Hindlimb muscle (tissue), 1 donor: ENCODE data around the gene SLC38A10. TPM values are rescaled to one million over a fixed set of nuclear protein-coding genes. Genes with fewer than 3 reads are reported as not detected.

ENCODE experiments used
- DNase-seq: peaks from one replicate; pipeline ENCODE4 v3.0.0-alpha.2; 2013
- polyA plus RNA-seq: library from polyadenylated mRNA; unstranded; fragments of 120-200 nt; gene quantifications from one replicate; pipeline ENCODE4 v1.2.1, GENCODE V29; 2013; ENCODE audit not compliant: insufficient read length

The SLC38A10 gene
- polyA plus RNA-seq, 1 donor, result 53.2 TPM

DNA sequence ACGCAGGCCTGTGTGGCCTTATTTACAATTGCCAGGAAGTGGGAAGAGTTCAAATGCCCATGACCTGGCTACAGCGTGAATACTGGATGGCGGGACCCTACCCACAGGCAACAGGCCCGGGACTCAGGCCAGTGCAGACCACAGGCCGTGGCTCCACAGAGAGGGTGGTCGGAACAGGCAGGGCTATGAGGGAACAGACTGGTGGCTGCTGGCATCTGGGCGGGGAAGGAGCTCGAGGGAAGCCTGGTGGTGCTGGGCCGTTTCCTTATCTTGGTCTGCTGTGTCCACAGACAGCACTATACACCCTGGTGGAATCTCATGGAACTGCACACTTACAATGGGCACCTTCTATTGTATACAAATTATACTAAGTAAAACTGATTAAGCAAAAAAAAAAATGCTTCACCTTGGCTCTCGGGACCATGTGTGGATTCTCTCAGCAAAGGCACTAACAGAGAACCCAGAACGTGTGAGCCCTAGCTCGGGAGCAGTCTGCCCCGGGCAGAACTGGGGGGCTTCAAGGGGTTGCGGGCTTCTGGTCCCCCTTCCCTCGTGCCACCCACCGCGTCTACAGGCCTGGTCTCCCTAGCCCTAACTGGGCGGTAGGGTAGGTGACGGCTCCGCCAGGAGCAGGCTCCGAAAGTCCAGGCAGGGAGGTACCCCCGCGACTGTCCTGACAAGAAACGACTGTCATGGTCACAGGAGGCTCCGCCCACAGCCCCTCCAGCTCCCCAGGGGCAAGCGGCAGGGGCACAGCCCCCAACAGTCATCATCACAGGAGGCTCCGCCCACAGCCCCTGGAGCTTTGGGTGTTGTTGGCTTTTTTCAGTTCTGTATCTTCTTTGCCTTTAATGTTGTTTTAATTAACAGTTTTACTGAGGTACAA, 94.2 kb downstream of the SLC38A10 start:
- DNase-seq, result peak; percentile 60

- DNase-seq, result no peak
Observed at GRCh38 chr17:81200201-81200600, 94.9 kb downstream of the SLC38A10 start.

- DNase-seq, result no peak
Observed at GRCh38 chr17:81199482-81199830, 95.7 kb downstream of the SLC38A10 start.

DNA sequence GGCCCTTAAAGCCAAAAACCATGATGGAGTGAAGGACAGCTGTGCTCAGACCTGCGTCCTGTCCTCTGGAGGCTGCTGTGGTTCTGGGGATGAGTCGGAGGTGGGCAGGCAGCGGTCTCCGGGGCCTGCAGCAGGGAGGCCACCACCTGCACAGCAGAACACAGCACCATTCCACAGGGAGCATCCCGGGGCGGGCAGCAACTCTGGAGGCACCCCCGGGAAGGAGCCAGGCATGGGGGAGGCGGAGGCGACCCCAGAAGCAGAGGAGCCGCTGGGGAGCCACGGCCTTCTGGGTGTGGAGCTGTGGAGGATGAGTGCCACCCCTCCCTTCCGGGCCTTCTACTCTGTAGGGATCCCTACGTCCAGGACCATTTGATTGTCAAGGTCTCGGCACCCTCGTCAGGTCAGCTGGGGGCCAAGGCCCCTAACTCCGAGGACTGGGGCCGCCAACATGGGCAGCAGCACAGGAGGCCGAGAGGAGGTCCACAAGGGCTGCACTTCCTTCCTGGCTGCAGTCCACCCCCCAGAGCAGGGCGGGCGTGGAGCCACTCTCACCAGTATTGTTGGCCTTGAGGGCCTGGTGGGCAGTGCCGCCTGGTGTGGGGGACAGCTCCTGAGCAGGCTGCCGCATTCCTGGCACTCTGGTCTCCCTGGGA, 96.2 kb downstream of the SLC38A10 start:
- no peak for DNase-seq

DNA sequence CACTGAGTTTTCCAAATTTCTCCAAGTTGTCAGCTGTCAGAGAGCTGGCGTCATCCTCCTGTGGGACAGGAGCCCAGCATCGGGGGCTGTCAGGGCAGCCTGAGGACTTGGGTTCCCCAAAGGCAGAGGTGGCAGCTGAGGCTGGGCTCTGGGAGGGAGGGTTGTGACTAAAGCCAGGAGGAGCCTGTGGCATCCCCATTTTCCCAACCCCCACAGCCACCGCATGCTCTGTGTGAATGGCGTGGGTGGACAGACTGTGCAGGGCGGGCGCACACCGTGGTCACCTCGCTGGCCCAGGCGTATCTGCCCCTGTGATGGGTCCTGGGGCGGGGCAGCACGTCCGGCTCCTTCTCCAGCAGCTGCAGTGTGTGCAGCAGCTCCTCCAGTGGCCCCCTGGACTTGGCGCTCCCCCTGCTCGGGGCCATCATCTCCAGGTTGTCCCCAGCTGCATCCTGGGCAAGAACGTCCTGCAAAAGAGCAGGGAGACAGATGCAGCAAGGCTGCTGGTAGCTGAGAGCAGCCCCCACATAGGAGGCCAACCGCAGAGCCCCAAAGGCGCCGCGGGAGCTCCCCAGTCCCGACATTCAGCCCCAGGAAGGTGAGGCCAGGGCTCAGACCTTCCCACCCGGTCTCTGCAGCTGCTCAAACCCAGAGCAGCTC, 97.1 kb downstream of the SLC38A10 start:
- no peak for DNase-seq

DNA sequence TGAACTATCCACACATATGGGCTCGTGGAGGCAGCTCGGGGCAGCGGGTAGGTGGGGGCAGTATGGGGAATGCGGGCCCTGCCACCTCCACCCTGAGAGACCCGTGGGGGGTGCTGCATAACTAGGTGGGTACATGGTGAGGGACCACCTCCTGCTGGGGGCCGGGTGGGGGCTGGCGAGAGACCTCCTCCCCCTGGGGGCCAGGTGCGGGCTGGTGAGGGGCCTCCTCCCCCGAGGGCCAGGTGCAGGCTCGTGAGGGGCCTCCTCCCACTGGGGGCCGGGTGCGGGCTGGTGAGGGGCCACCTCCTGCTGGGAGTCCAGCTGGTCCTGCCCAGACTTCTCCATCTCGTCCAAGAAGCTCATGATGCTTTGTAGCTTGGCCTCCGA, 97.7 kb downstream of the SLC38A10 start:
- no peak for DNase-seq

- no peak for DNase-seq
Observed at GRCh38 chr17:81196505-81197408, 98.3 kb downstream of the SLC38A10 start.

DNA sequence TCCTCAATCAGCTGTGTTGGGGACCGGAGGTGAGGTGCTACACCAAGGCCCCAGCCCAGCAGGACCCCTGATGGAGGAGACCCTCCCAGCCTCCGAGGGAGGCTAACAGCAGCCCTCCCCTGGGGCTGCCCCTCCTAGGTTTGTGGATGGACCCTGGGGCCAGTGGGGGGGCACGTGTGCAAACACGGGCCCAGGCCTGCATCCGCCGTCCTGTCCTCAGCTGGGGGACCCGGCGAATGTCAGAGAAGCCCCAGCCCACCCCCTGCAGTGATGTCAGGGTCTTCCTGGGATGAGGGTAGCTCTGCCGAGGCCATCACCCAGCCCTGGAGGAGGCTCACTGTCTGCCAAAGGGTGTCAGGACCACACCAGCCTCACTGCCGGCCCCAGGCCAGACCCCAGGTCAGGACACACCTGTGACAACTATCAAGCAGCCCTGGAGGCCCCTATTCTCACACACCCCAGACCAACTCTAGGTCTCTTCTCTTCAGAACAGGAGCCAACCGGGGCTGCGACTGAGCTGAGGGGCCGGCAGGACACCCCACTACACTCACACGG, 99.1 kb downstream of the SLC38A10 start:
- no peak for DNase-seq

Other genes with a start within 250 kb of the SLC38A10 start
- 3.0 TPM for gene PVALEF, start 129.8 kb downstream of the SLC38A10 start, polyA plus RNA-seq
- 11.3 TPM for gene AATK, start 129.1 kb downstream of the SLC38A10 start, polyA plus RNA-seq
- 15.4 TPM for gene CEP131, start 72.3 kb downstream of the SLC38A10 start, polyA plus RNA-seq
- 17.8 TPM for gene TEPSIN, start 56.3 kb downstream of the SLC38A10 start, polyA plus RNA-seq
- 48.8 TPM for gene NDUFAF8, start 56.0 kb downstream of the SLC38A10 start, polyA plus RNA-seq
- 17.9 TPM for gene BAHCC1, start 100.2 kb upstream of the SLC38A10 start, polyA plus RNA-seq
- 1,339 TPM for gene ACTG1, start 217.5 kb upstream of the SLC38A10 start, polyA plus RNA-seq
- gene FSCN2, start 233.1 kb upstream of the SLC38A10 start, polyA plus RNA-seq, result 2.8 TPM